ENCODE data around the gene PITRM1.

PITRM1 gene

DNA sequence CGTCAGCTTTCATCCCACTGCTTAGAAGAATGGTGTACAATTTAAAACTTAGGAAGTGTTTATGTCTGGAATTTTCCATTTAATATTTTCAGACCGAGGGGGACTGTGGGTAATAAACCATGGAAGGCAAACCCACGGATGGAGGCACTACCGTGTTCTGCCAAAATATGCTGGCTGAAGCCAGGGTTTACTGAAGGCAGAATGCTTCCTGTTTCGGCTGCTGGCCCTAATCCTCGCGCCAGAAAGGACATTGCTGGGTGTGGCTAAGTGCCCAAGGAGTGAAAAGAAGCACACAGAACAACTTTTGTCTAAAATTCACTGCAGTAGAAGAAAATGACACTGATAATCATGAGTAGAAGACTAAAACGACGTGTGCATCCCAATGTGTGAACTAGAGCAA is 32.3 kb downstream of the PITRM1 start:
- WGBS = 96% methylated on average over 8 of the region's 9 CpGs
- Histone ChIP-seq H3K79me1 (replicated peaks; ENCODE audit: low read length, poor library complexity, severe bottlenecking) (peaks cover 28% of the 10 kb centered on the region), H3K9ac (ENCODE audit: low read length) (no peak overlapping the region)

DNA sequence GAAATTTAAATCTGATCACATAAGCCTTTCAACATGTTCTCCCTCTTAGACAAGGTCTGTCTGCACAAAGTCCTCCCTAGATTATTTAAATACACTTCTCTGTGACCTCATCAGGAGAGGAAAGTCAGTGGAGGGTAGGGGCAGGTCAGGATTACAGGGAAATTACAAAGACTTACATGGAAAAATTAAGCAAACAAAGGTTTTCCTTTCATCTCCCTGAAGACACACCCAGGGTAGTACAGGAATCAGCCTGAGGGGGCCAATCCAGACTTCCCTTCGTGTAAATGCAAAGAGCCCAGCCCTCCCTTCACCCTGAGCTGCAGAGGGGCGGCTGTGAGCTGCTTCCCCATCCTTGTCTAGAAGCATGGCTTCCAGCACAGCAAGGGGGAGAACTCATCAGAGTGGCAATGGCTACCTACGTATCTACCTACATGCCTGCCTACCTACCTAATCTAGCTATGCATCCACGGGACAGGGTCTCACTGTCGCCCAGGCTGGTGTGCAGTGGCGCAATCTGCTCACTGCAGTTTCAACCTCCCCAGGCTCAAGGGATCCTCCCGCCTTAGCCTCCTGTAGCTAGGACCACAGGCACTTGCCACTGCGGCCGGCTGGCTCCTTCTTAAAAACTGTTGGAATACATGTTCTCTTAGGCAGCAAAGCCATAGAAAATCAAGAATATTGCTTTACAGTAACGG is 33.2 kb downstream of the PITRM1 start:
- no peak overlapping the region for H3K4me3 ChIP-seq (ENCODE audit: insufficient read depth in 1 of 2, low read depth in 1 of 2, low read length in 2 of 2)
- H3K4ac ChIP-seq (ENCODE audit: low read depth in 1 of 2, low read length in 2 of 2) = no peak overlapping the region
- H4K8ac ChIP-seq (ENCODE audit: low read length) = peak overlapping the region; percentile 43
- H3K23ac ChIP-seq (ENCODE audit: low read length in 2 of 2) = no peak overlapping the region
- 87% methylated on average over 10 of the region's 10 CpGs for WGBS
- H3K79me1 ChIP-seq (replicated peaks; ENCODE audit: low read length, poor library complexity, severe bottlenecking) = peaks cover 25% of the 10 kb centered on the region
- DNase-seq = no peak
- no peak overlapping the region for H2BK12ac ChIP-seq (ENCODE audit: low read length in 2 of 2)
- H3K27ac ChIP-seq (ENCODE audit: low read length, poor library complexity, severe bottlenecking) = no peak overlapping the region
- no peak overlapping the region for H3K4me2 ChIP-seq (ENCODE audit: low read length, poor library complexity, severe bottlenecking)
- H2BK15ac ChIP-seq (ENCODE audit: low read depth, poor library complexity, severe bottlenecking) = no peak overlapping the region
- H4K91ac ChIP-seq (ENCODE audit: low read length) = peak overlapping the region; percentile 45
- no peak overlapping the region for H2BK120ac ChIP-seq (ENCODE audit: low read depth, low read length)
- no peaks in the 10 kb centered on the region for H3K9me3 ChIP-seq (ENCODE audit: control insufficient read depth, low read length)
- H3K4me1 ChIP-seq (ENCODE audit: control insufficient read depth, insufficient read depth, low read depth, low read length) = no peaks in the 10 kb centered on the region
- H3K14ac ChIP-seq (ENCODE audit: low read length in 2 of 2) = no peak overlapping the region
- H2BK5ac ChIP-seq (ENCODE audit: low read depth, low read length, poor library complexity, severe bottlenecking) = no peak overlapping the region
- H3K9ac ChIP-seq (ENCODE audit: low read length) = no peak overlapping the region
- H3K36me3 ChIP-seq (ENCODE audit: control insufficient read depth in 1 of 2, insufficient read depth in 2 of 2, low read depth in 1 of 2, low read length in 2 of 2) = peaks cover 83 to 94% of the 10 kb centered on the region in 2 experiments
- no peak overlapping the region for H2AK5ac ChIP-seq (ENCODE audit: low read length, severe bottlenecking)
- no peak overlapping the region for H3K18ac ChIP-seq (ENCODE audit: low read depth in 1 of 2, low read length in 2 of 2)
- H3K27me3 ChIP-seq (ENCODE audit: control insufficient read depth in 1 of 2, insufficient read depth in 1 of 2, low read length in 2 of 2) = no peaks in the 10 kb centered on the region
- no peak overlapping the region for H2AFZ ChIP-seq (ENCODE audit: low read depth, low read length)

More for the DNA sequence above, 32.3 kb downstream of the PITRM1 start:
- Histone ChIP-seq H3K4me1 (ENCODE audit: control insufficient read depth, insufficient read depth, low read depth, low read length) (no peaks in the 10 kb centered on the region), H3K27ac (ENCODE audit: low read length, poor library complexity, severe bottlenecking) (no peak overlapping the region), H3K23ac (ENCODE audit: low read length in 2 of 2) (no peak overlapping the region), H2AFZ (ENCODE audit: low read depth, low read length) (no peak overlapping the region), H3K4ac (ENCODE audit: low read depth in 1 of 2, low read length in 2 of 2) (no peak overlapping the region), H3K4me2 (ENCODE audit: low read length, poor library complexity, severe bottlenecking) (no peak overlapping the region), H3K14ac (ENCODE audit: low read length in 2 of 2) (no peak overlapping the region), H4K8ac (ENCODE audit: low read length) (no peak overlapping the region), H3K27me3 (ENCODE audit: control insufficient read depth in 1 of 2, insufficient read depth in 1 of 2, low read length in 2 of 2) (no peaks in the 10 kb centered on the region), H3K18ac (ENCODE audit: low read depth in 1 of 2, low read length in 2 of 2) (no peak overlapping the region), H3K9me3 (ENCODE audit: control insufficient read depth, low read length) (no peaks in the 10 kb centered on the region), H2BK12ac (ENCODE audit: low read length in 2 of 2) (no peak overlapping the region), H2BK120ac (ENCODE audit: low read depth, low read length) (no peak overlapping the region), H2AK5ac (ENCODE audit: low read length, severe bottlenecking) (no peak overlapping the region), H2BK15ac (ENCODE audit: low read depth, poor library complexity, severe bottlenecking) (no peak overlapping the region), H4K91ac (ENCODE audit: low read length) (no peak overlapping the region), H3K4me3 (ENCODE audit: insufficient read depth in 1 of 2, low read depth in 1 of 2, low read length in 2 of 2) (no peak overlapping the region), H3K36me3 (ENCODE audit: control insufficient read depth in 1 of 2, insufficient read depth in 2 of 2, low read depth in 1 of 2, low read length in 2 of 2) (peaks cover 88 to 94% of the 10 kb centered on the region in 2 experiments), H2BK5ac (ENCODE audit: low read depth, low read length, poor library complexity, severe bottlenecking) (no peak overlapping the region)
- no peak for DNase-seq

DNA sequence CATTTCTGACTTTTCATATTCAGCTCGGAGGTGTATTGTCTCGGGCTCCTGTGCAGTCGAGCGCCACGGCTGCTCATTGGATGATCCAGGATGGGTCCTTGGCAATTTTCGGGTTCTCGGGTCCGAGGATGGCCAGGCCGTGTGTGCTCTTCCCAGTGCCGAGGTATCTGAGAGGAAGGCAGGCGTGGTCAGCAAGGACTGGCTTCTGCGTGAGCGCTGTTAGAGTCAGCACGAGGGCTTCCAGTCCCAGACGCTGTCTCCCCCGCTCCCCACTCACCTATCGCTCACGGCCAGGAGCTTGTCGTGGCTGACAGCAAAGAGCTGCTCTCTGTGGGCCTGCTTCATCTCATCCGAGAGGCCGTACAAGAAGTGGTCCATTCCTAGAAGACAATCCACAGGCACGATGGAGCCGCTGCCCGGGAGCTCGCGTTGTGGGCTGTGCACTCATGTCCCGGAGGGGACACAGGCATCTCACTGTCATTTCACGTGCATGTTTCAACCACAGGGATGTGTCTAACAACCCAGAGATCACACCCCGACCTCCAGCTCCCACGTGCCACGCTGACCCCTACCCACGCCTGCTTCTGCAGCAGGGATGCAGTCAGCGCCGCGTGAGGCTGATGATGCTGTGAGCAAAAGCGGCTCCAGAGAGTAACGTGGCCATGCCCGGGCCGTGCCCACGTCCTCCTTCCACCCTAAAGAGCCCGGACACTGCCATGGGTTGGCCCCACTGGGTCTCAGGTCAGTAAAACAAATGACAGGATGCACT is 34.4 kb downstream of the PITRM1 start:
- Histone ChIP-seq H3K36me3 (ENCODE audit: control insufficient read depth in 1 of 2, insufficient read depth in 2 of 2, low read depth in 1 of 2, low read length in 2 of 2) (peaks cover 79 to 93% of the 10 kb centered on the region in 2 experiments), H3K4ac (ENCODE audit: low read depth in 1 of 2, low read length in 2 of 2) (no peak overlapping the region), H3K14ac (ENCODE audit: low read length in 2 of 2) (no peak overlapping the region), H3K79me1 (replicated peaks; ENCODE audit: low read length, poor library complexity, severe bottlenecking) (peaks cover 19% of the 10 kb centered on the region), H2BK12ac (ENCODE audit: low read length in 2 of 2) (no peak overlapping the region), H2BK5ac (ENCODE audit: low read depth, low read length, poor library complexity, severe bottlenecking) (no peak overlapping the region), H3K23ac (ENCODE audit: low read length in 2 of 2) (no peak overlapping the region), H2AK5ac (ENCODE audit: low read length, severe bottlenecking) (no peak overlapping the region), H4K8ac (ENCODE audit: low read length) (no peak overlapping the region), H4K91ac (ENCODE audit: low read length) (no peak overlapping the region), H2AFZ (ENCODE audit: low read depth, low read length) (no peak overlapping the region), H3K18ac (ENCODE audit: low read depth in 1 of 2, low read length in 2 of 2) (no peak overlapping the region), H2BK120ac (ENCODE audit: low read depth, low read length) (no peak overlapping the region), H3K27me3 (ENCODE audit: control insufficient read depth in 1 of 2, insufficient read depth in 1 of 2, low read length in 2 of 2) (no peaks in the 10 kb centered on the region), H3K27ac (ENCODE audit: low read length, poor library complexity, severe bottlenecking) (no peak overlapping the region), H3K9ac (ENCODE audit: low read length) (peak overlapping the region; percentile 38), H3K4me1 (ENCODE audit: control insufficient read depth, insufficient read depth, low read depth, low read length) (no peaks in the 10 kb centered on the region), H3K4me3 (ENCODE audit: insufficient read depth in 1 of 2, low read depth in 1 of 2, low read length in 2 of 2) (peak overlapping the region in 1 of 2 experiments; percentile 24), H2BK15ac (ENCODE audit: low read depth, poor library complexity, severe bottlenecking) (no peak overlapping the region), H3K9me3 (ENCODE audit: control insufficient read depth, low read length) (no peaks in the 10 kb centered on the region), H3K4me2 (ENCODE audit: low read length, poor library complexity, severe bottlenecking) (no peak overlapping the region)
- 96% methylated on average over 41 of the region's 41 CpGs for WGBS
- no peak for DNase-seq

DNA sequence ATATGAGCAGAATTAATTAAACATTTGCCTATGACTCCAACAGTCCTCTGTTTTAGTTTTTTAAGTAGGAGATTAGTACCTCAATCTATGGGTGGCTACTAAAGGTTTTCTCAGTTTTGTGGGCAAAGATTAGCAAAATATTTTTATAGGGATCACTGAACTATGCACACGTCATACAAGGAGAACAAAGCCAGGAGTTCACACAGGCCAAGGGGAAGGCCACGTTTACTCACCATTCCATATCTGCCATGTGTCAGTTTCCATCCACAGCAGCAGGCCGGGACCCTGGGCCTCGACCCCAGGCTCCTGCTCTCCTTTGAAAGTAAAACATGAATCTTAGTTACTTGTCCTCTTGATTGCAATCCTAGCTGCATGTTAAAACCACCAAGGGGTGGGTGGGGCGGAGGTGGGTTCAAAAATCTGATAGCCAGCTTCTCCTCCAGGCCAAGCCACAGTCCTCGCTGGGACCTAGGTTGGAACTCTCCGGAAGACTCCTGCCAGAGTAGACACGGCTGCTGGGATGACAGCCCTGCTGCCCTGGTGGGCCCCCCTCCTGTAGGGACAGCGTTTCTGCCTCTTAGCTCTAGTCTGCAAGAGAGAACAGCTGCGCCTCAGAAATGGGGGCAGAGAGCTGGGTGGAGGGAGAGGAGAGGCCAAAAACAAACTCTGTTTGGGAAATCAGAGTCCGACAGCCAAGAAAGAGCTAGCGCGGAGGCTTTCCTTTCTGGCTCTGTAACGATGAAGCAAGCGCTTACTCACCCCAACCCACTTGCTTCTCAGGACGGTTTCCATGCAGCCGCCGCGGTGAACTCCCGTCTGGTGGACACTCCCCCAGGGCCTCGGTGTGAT is 35.6 kb downstream of the PITRM1 start:
- H3K9me3 ChIP-seq (ENCODE audit: control insufficient read depth, low read length) = no peaks in the 10 kb centered on the region
- no peak overlapping the region for H3K4me3 ChIP-seq (ENCODE audit: insufficient read depth in 1 of 2, low read depth in 1 of 2, low read length in 2 of 2)
- H3K4me1 ChIP-seq (ENCODE audit: control insufficient read depth, insufficient read depth, low read depth, low read length) = peaks cover 1% of the 10 kb centered on the region
- no peak overlapping the region for H3K27ac ChIP-seq (ENCODE audit: low read length, poor library complexity, severe bottlenecking)
- peaks cover 80 to 93% of the 10 kb centered on the region in 2 experiments for H3K36me3 ChIP-seq (ENCODE audit: control insufficient read depth in 1 of 2, insufficient read depth in 2 of 2, low read depth in 1 of 2, low read length in 2 of 2)
- no peak overlapping the region for H2BK5ac ChIP-seq (ENCODE audit: low read depth, low read length, poor library complexity, severe bottlenecking)
- peak overlapping the region; percentile 71 for H3K9ac ChIP-seq (ENCODE audit: low read length)
- H2BK120ac ChIP-seq (ENCODE audit: low read depth, low read length) = no peak overlapping the region
- no peaks in the 10 kb centered on the region for H3K27me3 ChIP-seq (ENCODE audit: control insufficient read depth in 1 of 2, insufficient read depth in 1 of 2, low read length in 2 of 2)
- no peak overlapping the region for H3K4me2 ChIP-seq (ENCODE audit: low read length, poor library complexity, severe bottlenecking)
- H2AFZ ChIP-seq (ENCODE audit: low read depth, low read length) = no peak overlapping the region
- DNase-seq = no peak
- H3K4ac ChIP-seq (ENCODE audit: low read depth in 1 of 2, low read length in 2 of 2) = no peak overlapping the region
- no peak overlapping the region for H3K23ac ChIP-seq (ENCODE audit: low read length in 2 of 2)
- no peak overlapping the region for H2BK15ac ChIP-seq (ENCODE audit: low read depth, poor library complexity, severe bottlenecking)
- peaks cover 24% of the 10 kb centered on the region for H3K79me1 ChIP-seq (replicated peaks; ENCODE audit: low read length, poor library complexity, severe bottlenecking)
- no peak overlapping the region for H4K8ac ChIP-seq (ENCODE audit: low read length)
- 86% methylated on average over 21 of the region's 21 CpGs for WGBS
- H3K14ac ChIP-seq (ENCODE audit: low read length in 2 of 2) = no peak overlapping the region
- H3K18ac ChIP-seq (ENCODE audit: low read depth in 1 of 2, low read length in 2 of 2) = no peak overlapping the region
- H2BK12ac ChIP-seq (ENCODE audit: low read length in 2 of 2) = no peak overlapping the region
- H2AK5ac ChIP-seq (ENCODE audit: low read length, severe bottlenecking) = no peak overlapping the region
- no peak overlapping the region for H4K91ac ChIP-seq (ENCODE audit: low read length)
